HG03097 (cell line): ENCODE measurements around the gene NEMF.
"Not testable (repeated sequence)": the region's sequence is repeated elsewhere in the genome, so short reads cannot be mapped to it uniquely, and the experiment has no call there.

Experiments used
- ATAC-seq: cut with Tn5 transposase; IDR thresholded peaks from one replicate; pipeline ENCODE4 v1.9.1; 2021; ENCODE audit not compliant: unreplicated experiment, low FRiP score

The NEMF gene

DNA sequence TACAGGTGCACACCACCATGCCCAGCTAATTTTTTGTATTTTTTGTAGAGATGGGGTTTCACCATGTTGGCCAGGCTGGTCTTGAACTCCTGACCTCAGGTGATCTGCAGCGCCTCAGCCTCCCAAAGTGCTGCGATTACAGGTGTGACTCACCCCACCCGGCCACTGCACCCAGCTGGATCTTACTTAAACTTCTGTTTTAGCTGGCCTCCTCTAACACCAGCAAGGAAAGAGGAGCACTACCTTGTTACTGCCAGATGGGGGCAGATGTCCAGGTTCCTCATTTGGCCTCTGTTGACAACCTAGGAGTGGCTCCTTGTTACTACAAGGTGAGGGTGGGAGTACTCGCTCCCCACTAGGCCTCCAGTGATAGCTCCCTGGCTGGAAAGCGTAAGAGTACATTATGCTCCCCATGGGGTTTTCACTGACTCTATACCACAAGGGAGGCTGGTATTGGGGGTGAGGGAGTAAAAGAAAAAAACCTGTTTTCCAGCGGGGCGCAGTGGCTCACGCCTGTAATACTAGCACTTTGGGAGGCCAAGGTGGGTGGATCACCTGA lies 27.1 kb upstream of the NEMF start:
- peak; percentile 69 for ATAC-seq

DNA sequence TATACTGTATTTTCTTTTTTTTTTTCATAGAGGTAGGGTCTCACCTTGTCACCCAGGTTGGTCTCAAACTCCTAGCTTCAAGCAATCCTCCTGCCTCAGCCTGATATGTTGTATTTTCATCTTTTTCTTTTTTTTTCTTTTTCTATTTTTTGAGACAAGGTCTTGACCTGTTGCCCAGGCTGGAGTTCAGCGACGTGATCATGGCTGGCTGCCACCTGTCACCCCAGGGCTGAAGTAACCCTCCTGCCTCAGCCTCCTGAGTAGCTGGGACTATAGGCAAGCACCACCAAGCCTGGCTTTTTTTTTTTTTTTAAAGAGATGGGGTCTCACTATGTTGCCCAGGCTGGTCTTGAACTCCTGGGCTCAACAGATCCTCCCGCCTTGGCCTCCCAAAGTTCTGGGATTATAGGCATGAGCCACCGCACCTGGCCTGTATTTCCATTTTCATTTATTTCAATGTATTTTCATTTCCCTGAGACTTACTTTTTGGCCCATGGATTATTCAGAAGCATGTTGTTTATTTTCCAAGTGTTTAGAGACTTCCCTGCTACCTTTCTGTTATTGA lies 24.1 kb upstream of the NEMF start:
- no peak for ATAC-seq

DNA sequence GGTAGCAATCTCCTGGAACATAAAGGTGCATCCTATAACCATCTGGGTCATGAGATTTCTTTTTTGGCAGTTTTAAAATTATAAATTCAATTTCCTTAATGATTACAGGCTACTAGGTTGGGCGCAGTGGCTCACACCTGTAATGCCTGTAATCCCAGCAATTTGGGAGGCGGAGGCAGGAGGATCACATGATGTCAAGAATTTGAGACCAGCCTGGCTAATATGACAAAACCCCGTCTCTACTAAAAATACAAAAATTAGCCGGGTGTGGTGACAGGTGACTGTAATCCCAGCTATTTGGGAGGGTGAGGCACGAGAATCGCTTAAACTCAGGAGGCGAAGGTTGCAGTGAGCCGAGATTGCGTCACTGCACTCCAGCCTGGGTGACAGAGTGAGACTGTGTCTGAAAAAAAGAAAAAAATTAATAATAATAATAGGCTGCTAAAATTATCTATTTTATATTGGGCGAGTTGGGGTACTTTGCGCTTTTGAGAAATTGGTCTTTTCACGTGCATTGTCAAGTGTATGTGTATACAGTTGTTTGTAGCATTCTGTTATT lies 23.1 kb upstream of the NEMF start:
- ATAC-seq = no peak

DNA sequence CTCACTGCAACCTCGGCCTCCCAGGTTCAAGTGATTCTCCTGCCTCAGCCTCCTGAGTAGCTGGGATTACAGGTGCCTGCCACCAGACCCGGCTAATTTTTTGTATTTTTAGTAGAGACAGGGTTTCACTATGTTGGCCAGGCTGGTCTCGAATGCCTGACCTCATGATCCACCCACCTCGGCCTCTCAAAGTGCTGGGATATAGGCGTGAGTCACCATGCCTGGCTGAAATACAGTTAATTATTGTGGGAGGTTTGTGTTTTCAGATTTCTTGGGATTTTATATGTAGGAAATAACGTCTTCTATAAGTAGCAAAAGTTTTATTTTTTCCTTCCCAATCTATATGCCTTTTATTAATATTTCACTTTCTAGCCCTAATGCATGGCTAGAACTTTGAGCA lies 21.0 kb upstream of the NEMF start:
- not testable (repeated sequence) for ATAC-seq

DNA sequence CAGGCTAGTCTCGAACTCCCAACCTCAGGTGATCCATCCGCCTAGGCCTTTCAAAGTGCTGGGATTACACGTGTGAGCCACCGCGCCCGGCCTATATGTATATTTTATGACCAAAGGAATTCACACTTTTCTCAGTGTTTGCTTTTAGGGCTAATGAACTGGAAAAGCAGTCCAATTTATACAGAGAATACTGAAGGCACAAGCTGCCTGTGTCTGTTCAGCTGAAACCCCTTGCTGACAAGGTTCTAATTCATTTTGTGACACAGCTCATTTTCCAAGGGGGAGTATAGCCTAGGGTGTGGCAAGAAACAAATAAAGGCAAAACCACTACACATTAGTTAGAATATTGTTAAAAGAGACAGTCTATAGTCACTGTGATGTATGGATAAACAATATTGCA lies 18.3 kb upstream of the NEMF start:
- no peak for ATAC-seq

DNA sequence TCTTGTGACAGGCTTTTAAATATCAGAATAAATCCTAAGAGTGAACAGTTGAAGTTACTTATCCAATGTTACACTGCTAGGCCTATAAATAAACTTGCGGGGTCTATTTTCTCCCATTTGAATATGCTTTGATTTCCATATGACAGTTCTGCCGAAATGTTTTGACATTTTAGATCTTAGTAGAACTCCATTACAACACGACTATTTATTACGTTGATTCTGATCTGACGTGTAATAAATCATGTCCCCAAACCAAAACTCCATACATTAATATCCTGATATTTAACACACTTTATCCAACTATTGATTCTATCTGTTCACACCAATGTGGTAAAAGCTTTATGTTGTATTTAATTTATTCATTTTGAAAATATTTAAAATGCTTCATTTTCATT lies 16.1 kb upstream of the NEMF start:
- no peak for ATAC-seq

DNA sequence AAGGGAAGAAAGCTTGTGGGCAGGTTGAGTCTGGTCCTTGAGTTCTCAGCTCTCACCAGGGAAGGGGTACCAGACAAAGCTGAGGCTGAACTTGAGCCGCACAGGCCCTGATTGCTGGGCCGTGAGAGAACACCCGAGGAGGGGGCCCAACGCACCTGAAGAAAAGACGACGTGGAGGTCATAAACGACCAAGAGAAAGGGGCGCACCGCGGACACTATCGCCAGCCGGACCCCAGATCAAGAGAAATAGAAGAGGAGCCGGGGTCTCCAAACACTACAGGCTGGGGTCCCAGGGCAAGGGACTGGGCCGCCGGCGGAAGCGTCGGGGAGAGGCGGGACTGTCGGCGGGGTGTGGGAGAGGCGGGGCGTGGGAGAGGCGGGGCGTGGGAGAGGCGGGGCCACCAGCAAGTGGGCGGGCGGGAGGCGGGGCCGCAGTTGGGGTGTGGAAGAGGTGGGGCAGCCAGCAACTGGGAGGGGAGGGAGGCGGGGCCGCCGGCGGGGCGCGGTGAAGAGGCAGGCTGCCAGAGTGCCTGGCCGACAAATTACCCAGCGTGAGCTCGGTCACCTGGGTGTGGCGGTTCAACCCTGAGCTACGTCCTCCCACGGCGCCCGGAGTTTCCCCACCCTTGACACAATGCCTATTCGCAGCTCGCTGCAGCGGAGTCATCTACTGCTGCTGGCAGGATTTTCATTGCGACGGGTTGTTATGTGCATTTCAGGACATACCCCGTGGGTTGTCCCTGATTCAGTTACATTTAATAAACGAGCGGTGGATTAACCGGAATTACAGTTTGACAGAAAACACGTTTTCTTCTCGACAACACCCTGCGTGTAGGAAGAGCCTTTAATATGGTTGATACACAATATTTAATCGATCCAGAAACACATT lies 15.5 kb upstream of the NEMF start:
- peak; percentile 80 for ATAC-seq

DNA sequence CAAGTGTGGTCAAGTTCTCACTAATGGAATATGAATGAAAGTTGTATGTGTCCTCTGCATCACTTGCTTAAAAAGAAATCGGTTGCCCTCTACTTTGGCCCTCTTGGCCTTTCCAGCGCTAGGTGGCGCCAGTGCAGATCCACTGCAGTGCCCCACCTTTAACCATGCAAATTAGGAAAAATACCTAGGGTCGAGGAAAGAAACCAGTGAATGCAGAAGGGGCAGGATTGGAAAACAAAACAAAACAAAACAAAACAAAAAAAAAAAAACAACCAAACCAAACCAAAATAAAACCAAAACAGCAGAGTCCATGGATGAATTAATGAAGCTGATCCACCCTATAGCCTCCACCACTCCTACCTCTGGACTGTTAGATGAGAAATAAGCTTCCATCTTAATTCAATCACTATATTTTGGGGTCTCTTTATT lies 12.9 kb upstream of the NEMF start:
- no peak for ATAC-seq

DNA sequence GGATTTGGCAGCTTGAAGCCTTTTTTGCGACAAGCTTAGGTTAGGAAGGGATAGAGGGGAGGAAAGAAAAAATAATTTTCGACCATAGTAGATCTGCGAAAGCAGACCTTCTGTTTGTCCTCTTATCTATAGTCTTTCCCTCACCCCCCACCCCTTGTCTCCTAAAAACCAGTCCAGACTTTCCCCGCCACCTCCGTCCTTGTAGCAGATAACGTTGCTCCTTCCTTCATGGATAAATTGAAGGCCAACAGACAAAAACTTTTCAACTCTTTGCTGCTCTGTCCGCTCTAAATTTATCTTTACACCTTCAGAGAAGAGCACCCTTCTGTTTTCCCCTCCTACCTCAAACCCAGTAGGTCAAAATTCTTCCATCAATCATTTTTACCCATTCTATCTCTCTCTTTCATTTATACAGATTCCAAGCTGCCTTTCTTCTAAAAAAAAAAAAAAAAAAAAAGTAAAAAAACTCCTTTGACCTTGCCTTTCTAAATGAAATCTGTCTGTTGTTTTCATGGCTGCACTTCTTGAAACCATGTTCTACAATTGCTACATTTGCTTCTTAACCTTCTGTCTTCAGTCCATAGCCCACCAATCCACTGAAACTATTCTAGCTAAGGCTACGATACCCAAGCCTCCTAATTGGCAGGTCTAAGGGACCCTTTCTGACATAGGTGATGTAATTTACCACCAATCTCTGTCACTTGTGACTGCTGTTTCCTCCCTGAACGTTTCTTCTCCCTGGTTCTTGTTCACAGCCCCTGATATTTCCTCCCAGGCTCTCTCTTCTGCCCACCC lies 11.1 kb upstream of the NEMF start:
- ATAC-seq = no peak

DNA sequence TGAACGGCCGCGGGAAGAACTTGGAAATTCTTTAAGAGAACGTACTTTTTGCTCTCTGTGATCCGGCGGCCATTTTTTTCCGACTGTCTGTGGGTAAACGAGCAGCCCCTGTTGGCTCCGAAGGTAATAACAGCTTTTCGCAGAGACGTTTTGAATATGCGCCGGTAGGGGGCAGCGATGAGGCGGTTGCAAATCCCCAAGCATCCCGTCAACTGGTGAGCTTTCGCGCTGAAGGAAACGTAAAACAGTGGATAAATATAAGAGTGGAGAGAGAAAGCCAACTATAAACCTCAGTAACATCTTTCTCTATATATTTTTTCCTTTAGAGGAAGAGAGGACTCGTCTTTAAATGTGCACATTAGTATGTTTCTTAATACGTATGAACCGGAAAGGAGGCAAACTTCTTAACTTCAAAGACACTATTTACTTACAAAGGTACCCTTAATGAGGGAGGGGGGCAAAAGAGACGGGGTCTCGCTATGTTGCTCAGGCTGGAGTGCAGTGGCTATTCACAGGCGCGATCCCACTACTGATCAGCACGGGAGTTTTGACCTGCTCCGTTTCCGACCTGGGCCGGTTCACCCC lies 9.6 kb upstream of the NEMF start:
- peak; percentile 33 for ATAC-seq

DNA sequence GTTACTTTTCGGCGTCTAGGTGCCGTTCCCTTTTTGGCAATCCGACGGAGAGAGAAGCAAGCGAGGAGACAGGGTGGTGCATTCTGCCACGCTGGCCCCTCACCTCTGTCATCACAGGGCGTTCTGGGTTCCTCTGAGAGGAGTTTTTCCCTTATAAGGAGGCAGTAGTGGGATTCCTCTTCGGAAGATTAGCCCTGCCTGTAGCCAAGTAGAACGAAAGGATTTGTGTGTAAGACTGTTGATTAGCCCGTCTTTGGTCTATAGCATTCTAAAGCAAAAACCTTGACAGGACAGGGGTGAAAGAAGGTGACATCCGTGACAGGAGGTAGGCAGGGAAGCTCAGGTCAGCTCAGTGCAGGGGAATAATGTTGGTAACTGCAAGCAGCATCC lies 9.1 kb upstream of the NEMF start:
- ATAC-seq = peak; percentile 16

DNA sequence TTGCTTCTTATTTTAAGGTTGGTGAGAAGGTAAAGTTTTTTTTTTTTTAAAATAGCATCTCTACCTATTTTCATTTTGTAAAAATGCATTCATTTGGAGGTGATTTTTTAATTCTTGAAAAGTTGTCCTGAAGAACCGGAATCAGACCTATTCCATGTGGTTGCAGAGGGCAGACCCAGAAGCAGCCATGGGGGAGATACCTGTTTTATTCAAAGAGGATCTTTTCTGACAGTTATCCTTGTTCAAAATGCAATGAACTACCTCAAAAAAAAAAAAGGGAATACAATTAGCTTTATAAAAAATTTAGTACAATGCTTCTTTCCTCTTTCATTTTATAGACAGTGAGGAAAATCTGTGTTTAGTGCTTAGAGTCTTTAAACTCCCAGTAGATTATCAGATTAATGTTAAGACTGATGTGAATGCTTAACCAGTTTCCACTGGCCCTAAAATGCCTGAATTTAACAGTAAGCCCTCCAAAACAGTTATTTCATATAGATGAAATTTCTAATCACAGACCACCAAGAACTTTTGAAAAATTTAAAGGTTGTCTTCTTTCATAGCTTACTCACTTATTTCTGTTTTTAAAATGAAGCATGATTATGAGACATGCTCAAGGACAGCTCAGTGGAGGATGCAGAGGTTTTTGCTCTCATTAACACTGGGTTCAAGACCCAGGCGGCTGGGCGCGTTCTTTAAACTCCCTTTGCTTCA lies 8.6 kb upstream of the NEMF start:
- ATAC-seq = no peak

DNA sequence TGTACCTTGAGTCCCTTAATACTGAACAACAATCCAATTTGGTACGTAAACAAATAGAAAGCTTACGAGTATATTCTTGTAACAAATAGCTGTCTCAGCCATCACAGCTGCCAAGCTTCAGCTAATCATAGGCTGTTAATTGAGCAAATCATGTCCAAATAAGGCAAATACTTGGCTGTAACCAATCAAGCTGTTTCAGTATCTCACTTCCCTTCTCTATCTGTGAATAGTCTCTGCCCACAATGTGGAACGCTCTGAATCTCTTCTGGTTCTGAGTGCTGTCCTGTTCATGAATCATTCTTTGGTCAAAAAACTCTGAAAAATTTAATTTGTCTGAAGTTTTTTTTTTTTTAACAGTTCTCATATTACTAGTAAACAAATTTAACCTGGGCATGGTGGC lies 5.8 kb upstream of the NEMF start:
- no peak for ATAC-seq

DNA sequence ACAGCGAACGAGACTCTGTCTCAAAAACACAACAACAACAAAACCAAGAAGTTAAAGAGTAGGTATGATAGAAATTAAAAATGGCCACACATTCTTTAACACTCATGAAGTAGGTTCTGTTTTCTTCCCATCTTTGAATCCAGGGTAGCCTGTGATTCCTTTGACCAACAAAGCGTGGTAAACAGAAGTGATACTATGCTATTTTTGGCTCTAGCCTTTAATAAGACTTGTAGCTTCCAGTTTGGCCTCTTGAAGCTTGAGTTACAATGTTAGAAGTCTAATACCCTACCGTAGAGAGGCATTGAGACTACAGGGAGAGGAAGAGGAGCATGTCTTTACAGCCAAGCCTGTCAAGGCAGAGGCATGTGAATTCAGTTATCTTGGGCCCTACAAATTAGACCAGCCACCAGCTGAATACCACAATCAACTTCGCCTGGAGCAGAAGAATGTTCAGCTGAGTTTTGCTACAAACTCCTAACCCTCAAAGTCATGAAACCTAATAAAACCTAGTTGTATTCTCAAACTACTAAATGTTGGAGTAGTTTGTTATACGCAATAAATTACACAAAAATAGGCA lies 4.9 kb upstream of the NEMF start:
- ATAC-seq = no peak

DNA sequence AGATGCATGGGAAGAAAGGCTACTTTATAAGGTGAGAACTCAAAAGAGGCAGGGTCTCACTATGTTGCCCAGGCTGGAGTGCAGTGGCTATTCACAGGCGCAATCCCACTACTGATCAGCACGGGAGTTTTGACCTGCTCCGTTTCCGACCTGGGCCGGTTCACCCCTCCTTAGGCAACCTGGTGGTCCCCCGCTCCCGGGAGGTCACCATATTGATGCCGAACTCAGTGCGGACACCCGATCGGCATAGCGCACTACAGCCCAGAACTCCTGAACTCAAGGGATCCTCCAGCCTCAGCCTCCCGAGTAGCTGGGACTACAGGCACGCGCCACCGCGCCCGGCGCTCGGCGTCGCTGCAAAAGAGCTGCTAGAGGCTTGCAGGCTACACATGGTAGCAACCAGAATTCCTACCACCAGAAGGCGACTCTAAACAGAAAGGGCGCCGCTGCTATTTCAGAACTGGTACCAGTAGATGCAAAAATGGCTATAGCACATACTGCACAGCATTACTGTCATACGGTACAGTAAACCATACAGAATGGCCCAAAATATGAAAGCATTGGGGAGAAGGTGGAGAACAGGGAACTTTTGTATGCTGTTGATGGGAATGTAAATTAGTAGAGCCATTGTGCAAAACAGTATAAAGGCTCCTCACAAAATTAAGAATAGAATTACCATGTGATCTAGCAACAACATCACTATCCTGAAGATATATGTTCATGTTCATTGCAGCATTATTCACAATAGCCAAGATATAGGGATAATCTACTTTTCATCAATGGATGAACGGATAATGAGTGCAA lies 1.2 kb upstream of the NEMF start:
- no peak for ATAC-seq

DNA sequence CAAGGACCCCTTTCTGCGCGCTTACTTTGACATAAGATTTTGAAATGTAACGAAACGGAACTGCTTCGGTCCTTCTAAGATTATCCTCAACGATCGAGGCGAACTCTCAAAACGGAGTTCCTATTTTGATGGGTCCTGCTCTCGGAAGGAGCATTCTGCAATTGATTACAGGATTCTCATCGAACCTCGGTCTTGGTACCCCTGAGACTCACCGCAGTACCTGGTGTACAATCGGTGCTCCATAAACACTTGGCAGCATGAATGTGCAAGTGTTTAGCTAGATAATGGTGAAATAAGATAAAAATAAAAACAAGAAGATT lies 530 bp upstream of the NEMF start:
- no peak for ATAC-seq

DNA sequence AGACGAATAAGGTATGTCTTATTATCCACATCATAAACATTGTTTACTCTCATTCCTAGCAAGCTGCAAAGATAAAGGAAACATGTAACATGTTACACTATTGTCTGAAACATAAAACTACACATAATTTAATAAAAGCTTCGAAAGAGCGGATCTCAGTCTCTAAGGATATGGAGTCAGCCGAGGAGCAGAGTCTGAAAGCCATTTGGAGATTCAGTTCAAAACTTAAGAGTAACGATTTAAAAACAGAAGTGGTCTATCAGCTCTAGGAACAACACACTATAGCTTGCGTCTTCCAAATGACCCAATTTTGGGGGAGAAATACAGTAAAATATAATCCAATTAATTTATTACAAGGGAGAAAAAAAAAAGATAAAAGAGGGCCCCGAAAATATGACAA lies 775 bp downstream of the NEMF start:
- ATAC-seq = no peak

DNA sequence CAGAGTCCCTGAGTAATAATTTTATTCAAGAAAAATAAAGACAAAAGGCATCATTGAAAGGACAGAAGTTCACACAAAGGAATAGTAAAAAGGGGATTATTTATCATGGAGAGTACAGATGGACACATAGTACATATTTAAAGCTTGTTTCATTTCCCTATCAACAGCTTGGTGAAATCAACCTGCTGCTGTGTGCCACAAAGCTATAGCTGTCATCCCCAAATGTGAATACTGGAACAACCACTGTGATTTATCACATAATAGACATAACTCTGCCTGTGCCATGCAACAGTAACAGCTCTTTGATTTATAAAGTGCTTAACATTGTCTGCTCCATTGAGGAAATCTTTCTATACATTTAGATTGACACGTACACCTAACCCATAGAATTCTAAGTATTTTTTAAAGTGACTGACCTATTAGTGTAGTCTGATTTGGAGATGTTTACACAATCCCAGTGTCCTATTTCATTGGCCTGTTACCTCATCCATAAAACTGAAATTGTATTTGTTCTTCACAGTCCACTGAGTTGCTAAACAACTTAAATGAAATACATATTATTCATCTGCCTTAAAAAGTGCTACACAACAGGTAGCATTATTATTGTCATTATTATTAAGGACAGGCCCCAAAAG lies 3.3 kb downstream of the NEMF start:
- no peak for ATAC-seq

DNA sequence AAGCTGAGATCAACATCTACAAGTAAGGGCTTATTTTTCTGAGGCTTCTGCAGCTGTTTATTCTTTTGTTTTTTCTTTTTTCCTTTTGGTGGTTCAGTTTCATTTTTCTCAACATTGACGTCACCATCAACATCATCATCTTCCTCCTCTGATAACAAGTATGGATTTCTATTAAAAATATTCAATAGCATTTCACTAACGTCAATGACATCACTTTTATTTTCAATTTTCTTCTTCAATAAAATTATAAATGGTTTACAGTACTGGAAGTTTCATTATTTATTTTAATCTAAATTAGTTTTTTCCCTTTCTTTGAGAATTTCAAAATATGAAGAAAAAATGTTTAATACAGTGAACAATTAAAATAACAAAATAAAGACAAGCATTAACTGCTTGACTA lies 23.9 kb downstream of the NEMF start:
- ATAC-seq = no peak
